Heart left ventricle (tissue), 13 donors: ENCODE data around the gene MYCBP2.

ENCODE experiments used
- CTCF ChIP-seq, 12 donors: fragments of 200-600 bp; sonication (generic) in 4 of 12; IDR thresholded peaks; one replicate each; pipeline versions ENCODE4 v1.5.0 to v1.8.0; 2018 to 2022; ENCODE audit warnings: antibody characterized with exemption in 12 of 12, mild to moderate bottlenecking in 5 of 12
- POLR2A ChIP-seq, 2 donors: fragments of 450-650 bp; IDR thresholded peaks; one replicate each; pipeline ENCODE4 v1.6.1; 2017; ENCODE audit warnings: antibody characterized with exemption in 2 of 2, mild to moderate bottlenecking in 2 of 2, moderate library complexity in 2 of 2
- donor health status: ischemic (EF 13 %, LVEDD 7.1; RV severe dilation, severe dysfunction).
- donor health status: DM: no; HTN: yes; CAD: no.
- donor health status: DM: no; HTN: no; CAD: no.
- donor health status: ischemic (EF 25% LVEDD 6.9; RV normal size, moderate dysfunction).
- donor health status: ischemic (EF 25% LVEDD 5.7; RV mildly dilated, moderate dysfunction).
- donor health status: ischemic (EF 35%, LVEDD 5.7; RV mildly dilated, moderate dysfunction).
- donor health status: nonischemic (EF 11% LVEDD 7.7; RV severe dilation, severe dysfunction).
- donor health status: DM: yes; HTN: yes; CAD: no.
- donor health status: PGD.
- donor health status: ischemic (EF 29% LVEDD 5.4; RV normal size, mild dysfunction).
- donor health status: nonischemic (EF 23%, LVEDD 6.1; RV moderate dilation, normal function).

DNA sequence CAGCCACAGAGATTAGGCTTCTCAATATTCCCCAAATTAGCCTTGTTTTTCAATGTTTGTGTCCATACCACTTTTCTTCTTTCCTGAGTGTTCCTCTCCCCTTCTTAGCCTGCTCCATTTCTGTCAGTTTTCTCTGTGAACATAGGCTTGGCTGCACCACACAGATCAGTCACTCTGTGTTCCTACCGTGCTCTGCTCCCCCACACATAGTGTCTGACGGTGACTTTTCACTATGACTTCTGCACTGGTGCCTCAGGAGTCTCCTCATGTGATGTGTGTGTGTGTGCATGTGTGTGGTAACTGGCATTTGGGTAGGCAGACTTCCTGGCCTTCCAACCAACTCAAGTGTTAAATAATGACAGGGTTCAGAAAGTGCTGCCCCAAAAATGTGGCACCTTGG, 47.9 kb upstream of the MYCBP2 start:
- TF ChIP-seq POLR2A (IDR thresholded peaks at IDR 0.05) (no peak), CTCF (IDR thresholded peaks at IDR 0.05) (no peak)
